Measurements from ENCODE around the gene NCOA3.
"Not testable (repeated sequence)": the region's sequence is repeated elsewhere in the genome, so short reads cannot be mapped to it uniquely, and the experiment has no call there.

NCOA3 gene

GRCh38 chr20:47540443-47541354, 39.0 kb downstream of the NCOA3 start:
- DNase-seq (ENCODE audit: low read depth): no peak

- no peak for DNase-seq (ENCODE audit: low read depth)
Observed at GRCh38 chr20:47541355-47541922, 39.8 kb downstream of the NCOA3 start.

- DNase-seq (ENCODE audit: low read depth): no peak
Observed at GRCh38 chr20:47543006-47543431, 41.3 kb downstream of the NCOA3 start.

- no peak for DNase-seq (ENCODE audit: low read depth)
Observed at GRCh38 chr20:47544240-47544639, 42.6 kb downstream of the NCOA3 start.

- no peak for DNase-seq (ENCODE audit: low read depth)
Observed at GRCh38 chr20:47544852-47545251, 43.2 kb downstream of the NCOA3 start.

GRCh38 chr20:47545499-47545898, 43.8 kb downstream of the NCOA3 start:
- DNase-seq (ENCODE audit: low read depth): no peak

- no peak for DNase-seq (ENCODE audit: low read depth)
Observed at GRCh38 chr20:47546184-47547033, 44.7 kb downstream of the NCOA3 start.

- no peak for DNase-seq (ENCODE audit: low read depth)
Observed at GRCh38 chr20:47547034-47547387, 45.3 kb downstream of the NCOA3 start.

- DNase-seq (ENCODE audit: low read depth): no peak
Observed at GRCh38 chr20:47549671-47550070, 48.0 kb downstream of the NCOA3 start.

- DNase-seq (ENCODE audit: low read depth): no peak
Observed at GRCh38 chr20:47551222-47551621, 49.5 kb downstream of the NCOA3 start.

- no peak for DNase-seq (ENCODE audit: low read depth)
Observed at GRCh38 chr20:47551841-47552240, 50.2 kb downstream of the NCOA3 start.

- DNase-seq (ENCODE audit: low read depth): no peak
Observed at GRCh38 chr20:47552996-47553395, 51.3 kb downstream of the NCOA3 start.

- DNase-seq (ENCODE audit: low read depth): not testable (repeated sequence)
Observed at GRCh38 chr20:47553594-47554235, 52.0 kb downstream of the NCOA3 start.

- not testable (repeated sequence) for DNase-seq (ENCODE audit: low read depth)
Observed at GRCh38 chr20:47554283-47554682, 52.6 kb downstream of the NCOA3 start.

GRCh38 chr20:47557218-47557617, 55.5 kb downstream of the NCOA3 start:
- no peak for DNase-seq (ENCODE audit: low read depth)

GRCh38 chr20:47557791-47558190, 56.1 kb downstream of the NCOA3 start:
- DNase-seq (ENCODE audit: low read depth): no peak

GRCh38 chr20:47558295-47559066, 56.8 kb downstream of the NCOA3 start:
- no peak for DNase-seq (ENCODE audit: low read depth)

- no peak for DNase-seq (ENCODE audit: low read depth)
Observed at GRCh38 chr20:47559141-47559540, 57.5 kb downstream of the NCOA3 start.

GRCh38 chr20:47561180-47561579, 59.5 kb downstream of the NCOA3 start:
- no peak for DNase-seq (ENCODE audit: low read depth)

GRCh38 chr20:47561603-47562583, 60.2 kb downstream of the NCOA3 start:
- no peak for DNase-seq (ENCODE audit: low read depth)
